Activated T-helper 2 cell treated with anti-CD3 and anti-CD28 coated beads, Interferon-gamma antibody, Interleukin-2, Interleukin-4, amounts not matched to agents 10 μg/mL and 5 μg/mL and 100 μg/mL, durations not matched to agents 14 hours and 24 hours and 36 hours (primary cell): ENCODE results near the gene ADGRB2. TPM values are rescaled to one million over a fixed set of nuclear protein-coding genes. Genes with fewer than 3 reads are reported as not detected.

Experiments
- DNase-seq: peaks from one replicate; pipeline ENCODE4 v3.0.0; 2021; ENCODE audit warnings: low spot score
- H3K27ac Mint-ChIP-seq: one replicate; pipeline ENCODE4 v1.8.0; 2021; ENCODE audit warnings: mixed read lengths
- H3K27me3 Mint-ChIP-seq: one replicate; pipeline ENCODE4 v1.8.0; 2021; ENCODE audit warnings: low read depth, mixed read lengths
- H3K36me3 Mint-ChIP-seq: one replicate; pipeline ENCODE4 v1.8.0; 2021; ENCODE audit warnings: low read depth, mixed read lengths
- H3K4me1 Mint-ChIP-seq: one replicate; pipeline ENCODE4 v1.8.0; 2021; ENCODE audit warnings: low read depth, mixed read lengths
- H3K4me3 Mint-ChIP-seq: one replicate; pipeline ENCODE4 v1.8.0; 2021; ENCODE audit warnings: low read depth, mild to moderate bottlenecking, moderate library complexity, mixed read lengths
- H3K9me3 Mint-ChIP-seq: one replicate; pipeline ENCODE4 v1.8.0; 2021; ENCODE audit warnings: mixed read lengths
- intact Hi-C: fragments of 100-400 bp; cut with micrococcal nuclease; formaldehyde crosslinking; loops from one replicate; pipeline ENCODE4 v1.15.1; 2023
- total RNA-seq: library from RNA; stranded (reverse); gene quantifications from 2 replicates; pipeline ENCODE4 v1.2.3, GENCODE V29; 2022

ADGRB2 gene
- total RNA-seq, 1 donor from 2014 or later, result 5.4 TPM

DNA sequence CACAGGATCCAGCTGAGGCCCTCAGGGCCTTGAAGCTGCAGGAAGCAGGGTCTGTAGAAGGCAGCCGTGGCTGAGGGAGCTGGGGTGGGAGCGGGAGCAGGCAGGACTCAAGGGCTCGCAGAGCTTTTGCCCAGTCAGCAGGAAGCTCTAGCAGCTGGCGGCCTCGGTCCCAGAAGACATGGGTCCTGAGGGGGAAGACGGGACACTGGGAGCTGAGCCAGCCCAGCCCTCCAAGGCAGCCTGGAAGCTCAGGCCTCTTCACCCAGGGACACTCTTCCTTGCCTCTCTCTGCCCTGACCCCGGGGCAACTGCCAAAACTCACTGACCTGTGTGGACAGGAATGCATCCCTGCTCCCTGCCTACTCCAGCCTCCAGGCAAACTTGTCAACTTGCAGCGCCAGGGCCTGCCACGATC, 8.9 kb downstream of the ADGRB2 start:
- intact Hi-C loops, result no loop called here

DNA sequence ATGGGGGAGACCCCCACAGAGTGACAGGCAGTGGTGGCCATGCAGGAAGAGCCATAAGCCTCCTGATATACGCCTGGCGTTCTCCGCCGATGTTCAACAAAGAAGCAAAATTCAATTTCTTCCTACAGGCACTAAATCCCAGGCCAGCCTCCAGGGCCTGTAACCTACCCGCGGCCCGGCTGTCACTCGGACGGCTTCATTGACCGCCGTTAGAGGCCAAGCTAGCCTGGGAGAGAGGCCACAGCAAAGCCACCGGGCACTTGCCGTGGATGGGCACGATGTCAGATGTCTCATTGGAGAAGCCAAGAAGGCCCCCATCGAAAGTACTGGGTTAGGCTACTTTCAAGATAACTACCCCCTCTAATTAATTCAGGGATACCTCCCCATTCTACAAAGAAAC, 9.7 kb downstream of the ADGRB2 start:
- H3K9me3 Mint-ChIP-seq, result no peaks in the 10 kb centered on the region
- H3K4me3 Mint-ChIP-seq, result no peak overlapping the region
- H3K36me3 Mint-ChIP-seq, result no peaks in the 10 kb centered on the region
- no peak overlapping the region for H3K27ac Mint-ChIP-seq
- no peak for DNase-seq
- intact Hi-C loops, result no loop called here
- peaks cover 9% of the 10 kb centered on the region for H3K27me3 Mint-ChIP-seq
- peaks cover 2% of the 10 kb centered on the region for H3K4me1 Mint-ChIP-seq

More for the DNA sequence above, 8.9 kb downstream of the ADGRB2 start:
- Mint-ChIP-seq H3K9me3 (no peaks in the 10 kb centered on the region), H3K4me3 (no peak overlapping the region), H3K4me1 (peaks cover 2% of the 10 kb centered on the region), H3K27ac (no peak overlapping the region), H3K36me3 (no peaks in the 10 kb centered on the region), H3K27me3 (peaks cover 17% of the 10 kb centered on the region)
- no peak for DNase-seq

DNA sequence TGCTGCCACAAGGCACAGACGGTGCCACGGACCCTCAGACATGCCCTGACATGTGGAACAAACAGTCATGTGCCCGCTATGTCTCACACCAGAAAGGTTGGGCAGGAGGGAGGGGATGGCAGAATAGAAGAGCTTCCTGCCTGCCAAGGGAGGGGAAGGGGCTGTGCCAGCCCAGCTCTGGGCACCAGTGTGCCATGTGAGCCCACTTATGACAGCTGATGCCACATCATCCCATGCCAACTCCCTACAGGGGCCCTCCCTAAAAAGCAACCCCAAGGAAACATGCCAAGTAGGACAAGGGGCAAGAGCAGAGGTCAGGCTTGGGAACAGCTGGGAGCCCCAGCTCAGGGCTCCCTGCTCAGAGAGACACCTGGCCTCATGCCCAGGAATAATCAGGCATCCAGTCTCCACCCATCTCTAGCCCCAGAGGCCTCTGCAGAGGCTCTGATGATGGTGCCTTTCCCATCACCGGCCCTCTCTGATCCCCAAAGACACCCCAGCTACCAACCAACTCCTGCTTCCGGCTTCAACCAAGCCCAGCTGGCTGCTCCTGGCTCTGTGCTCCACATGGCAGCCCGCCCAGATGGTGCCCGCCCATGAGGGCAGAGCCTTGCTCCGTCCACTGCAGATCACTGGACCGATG, 10.3 kb downstream of the ADGRB2 start:
- no peak overlapping the region for H3K27ac Mint-ChIP-seq
- H3K4me1 Mint-ChIP-seq, result peaks cover 2% of the 10 kb centered on the region
- DNase-seq, result no peak
- H3K9me3 Mint-ChIP-seq, result no peaks in the 10 kb centered on the region
- peaks cover 3% of the 10 kb centered on the region for H3K27me3 Mint-ChIP-seq
- H3K4me3 Mint-ChIP-seq, result no peak overlapping the region
- intact Hi-C loops, result no loop called here
- H3K36me3 Mint-ChIP-seq, result no peaks in the 10 kb centered on the region

DNA sequence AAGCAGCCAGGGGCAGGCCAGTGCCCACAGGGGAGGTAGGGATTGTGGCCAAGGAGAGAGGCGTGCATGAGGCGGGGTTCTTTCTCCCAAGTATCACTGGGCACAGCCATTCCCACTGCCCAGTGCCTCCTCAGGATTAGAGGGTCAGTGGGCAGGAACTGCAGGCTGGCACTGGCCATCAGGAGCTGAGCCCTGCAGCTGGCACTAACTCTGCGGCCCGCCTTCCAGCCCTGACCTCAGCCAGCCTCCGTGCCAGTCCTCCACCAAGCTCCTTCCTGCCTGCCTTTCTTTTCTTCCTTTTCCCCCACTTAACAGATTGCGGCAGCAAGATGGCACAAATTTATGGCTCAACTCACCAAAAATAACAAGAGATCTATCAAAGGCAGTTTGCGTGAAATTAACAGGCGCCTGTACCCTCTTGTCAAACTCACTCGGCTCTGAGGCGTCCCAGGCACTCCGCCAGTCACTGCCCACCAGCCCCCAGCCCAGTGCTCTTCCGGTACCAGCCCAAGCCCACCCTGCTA, 11.1 kb downstream of the ADGRB2 start:
- no peak for DNase-seq
- Mint-ChIP-seq H3K27me3 (peaks cover 3% of the 10 kb centered on the region), H3K36me3 (no peaks in the 10 kb centered on the region), H3K4me3 (no peak overlapping the region), H3K4me1 (peaks cover 2% of the 10 kb centered on the region), H3K9me3 (no peaks in the 10 kb centered on the region), H3K27ac (no peak overlapping the region)
- intact Hi-C loops, result no loop called here

- Mint-ChIP-seq H3K9me3 (no peaks in the 10 kb centered on the region), H3K27me3 (peaks cover 3% of the 10 kb centered on the region), H3K4me3 (no peak overlapping the region), H3K27ac (no peak overlapping the region), H3K36me3 (no peaks in the 10 kb centered on the region), H3K4me1 (peaks cover 5% of the 10 kb centered on the region)
- intact Hi-C loops, result no loop called here
- DNase-seq, result no peak
Observed at GRCh38 chr1:31752258-31752657, 11.9 kb downstream of the ADGRB2 start.

GRCh38 chr1:31751822-31752241, 12.3 kb downstream of the ADGRB2 start:
- intact Hi-C loops, result no loop called here

DNA sequence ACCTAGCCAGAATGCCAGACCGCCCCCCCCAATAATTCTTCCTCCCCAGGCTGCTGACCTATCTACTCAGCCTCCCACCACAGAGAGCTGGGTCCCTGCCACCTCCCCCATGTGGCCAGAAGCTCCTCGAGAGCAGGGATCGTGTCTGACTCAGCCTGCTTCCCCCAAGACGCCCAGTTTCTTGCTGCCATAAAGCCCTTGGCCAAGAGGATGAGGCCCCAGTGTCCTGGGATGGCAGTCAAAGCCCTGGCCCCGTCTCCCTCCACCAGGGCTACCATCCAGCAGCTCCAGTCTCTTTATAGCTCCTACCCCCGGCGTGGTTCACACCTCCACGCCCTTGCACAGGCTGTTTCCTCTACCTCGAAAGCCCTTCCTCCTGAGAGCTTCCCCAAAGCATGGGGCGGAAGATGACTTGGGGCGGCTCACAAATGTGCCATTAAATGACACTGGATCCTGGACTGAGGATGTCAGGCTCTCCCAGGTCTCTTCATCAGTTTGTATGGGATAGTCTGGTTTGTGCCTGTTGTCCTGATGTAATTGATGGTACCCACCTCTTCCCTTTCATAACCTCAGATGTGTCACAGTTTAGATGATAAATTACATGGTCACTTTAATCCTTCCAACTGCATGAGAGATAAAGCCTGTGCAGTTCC, 13.2 kb downstream of the ADGRB2 start:
- Mint-ChIP-seq H3K4me1 (peaks cover 11% of the 10 kb centered on the region), H3K27ac (no peak overlapping the region), H3K36me3 (no peaks in the 10 kb centered on the region), H3K9me3 (no peaks in the 10 kb centered on the region), H3K27me3 (peaks cover 3% of the 10 kb centered on the region), H3K4me3 (no peak overlapping the region)
- DNase-seq, result no peak
- intact Hi-C loops, result no loop called here

More at GRCh38 chr1:31751822-31752241, 12.3 kb downstream of the ADGRB2 start:
- H3K4me1 Mint-ChIP-seq, result peaks cover 9% of the 10 kb centered on the region
- no peak for DNase-seq
- no peak overlapping the region for H3K27ac Mint-ChIP-seq
- H3K36me3 Mint-ChIP-seq, result no peaks in the 10 kb centered on the region
- no peak overlapping the region for H3K4me3 Mint-ChIP-seq
- peaks cover 3% of the 10 kb centered on the region for H3K27me3 Mint-ChIP-seq
- H3K9me3 Mint-ChIP-seq, result no peaks in the 10 kb centered on the region

DNA sequence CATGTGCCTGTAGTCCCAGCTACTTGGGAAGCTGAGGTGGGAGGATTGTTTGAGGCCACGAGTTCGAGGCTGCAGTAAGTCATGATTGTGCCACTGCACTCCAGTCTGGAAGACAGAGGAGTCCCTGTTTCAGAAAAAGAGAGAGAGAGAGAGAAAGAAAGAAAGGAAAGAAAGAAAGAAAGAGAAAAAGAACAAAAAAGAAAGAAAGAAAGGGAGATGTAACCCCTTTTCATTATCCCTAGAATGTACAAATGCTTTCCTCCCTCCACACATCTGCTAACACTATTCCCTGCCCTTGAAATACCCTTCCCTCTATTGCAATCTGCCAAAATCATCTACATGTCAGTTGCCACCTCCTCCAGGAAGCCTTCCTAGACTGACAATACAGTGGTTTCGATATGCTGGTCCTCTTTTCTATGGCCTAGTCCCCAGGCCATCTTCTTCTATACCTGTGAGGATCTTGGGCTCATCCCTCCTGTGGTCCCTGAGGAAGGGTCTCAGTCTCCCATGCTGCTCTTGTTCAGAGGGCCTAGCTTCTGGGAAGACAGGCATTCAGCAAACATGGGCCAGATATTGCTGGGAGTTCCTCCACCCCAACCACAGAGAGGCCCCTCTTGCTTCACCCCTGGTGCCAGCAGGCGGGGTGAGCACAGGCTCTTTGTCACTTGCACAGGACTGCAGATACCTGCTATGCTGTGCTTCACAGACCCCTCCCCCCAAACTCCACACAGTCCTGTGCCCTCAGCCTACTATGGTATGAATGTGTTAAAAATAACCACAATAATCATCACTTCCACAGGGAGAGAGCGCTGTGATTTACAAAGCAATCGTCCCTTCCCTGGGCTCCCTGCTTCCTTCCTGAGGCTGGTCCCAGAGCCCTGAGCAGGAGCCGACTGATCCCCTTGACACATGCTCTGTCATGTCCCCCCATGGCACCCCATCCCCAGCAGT, 14.1 kb downstream of the ADGRB2 start:
- intact Hi-C loops, result no loop called here
- no peak for DNase-seq
- H3K4me3 Mint-ChIP-seq, result no peak overlapping the region
- no peaks in the 10 kb centered on the region for H3K9me3 Mint-ChIP-seq
- H3K27me3 Mint-ChIP-seq, result peaks cover 3% of the 10 kb centered on the region
- no peaks in the 10 kb centered on the region for H3K36me3 Mint-ChIP-seq
- H3K27ac Mint-ChIP-seq, result no peak overlapping the region
- H3K4me1 Mint-ChIP-seq, result peaks cover 11% of the 10 kb centered on the region

GRCh38 chr1:31748365-31748764, 15.8 kb downstream of the ADGRB2 start:
- Mint-ChIP-seq H3K27ac (no peak overlapping the region), H3K4me3 (no peak overlapping the region), H3K4me1 (peaks cover 11% of the 10 kb centered on the region), H3K36me3 (no peaks in the 10 kb centered on the region), H3K9me3 (no peaks in the 10 kb centered on the region), H3K27me3 (peaks cover 3% of the 10 kb centered on the region)
- no peak for DNase-seq
- intact Hi-C loops, result no loop called here

- no peak for DNase-seq
- Mint-ChIP-seq H3K9me3 (no peaks in the 10 kb centered on the region), H3K27me3 (peaks cover 1% of the 10 kb centered on the region), H3K4me1 (peaks cover 11% of the 10 kb centered on the region), H3K4me3 (no peak overlapping the region), H3K36me3 (no peaks in the 10 kb centered on the region), H3K27ac (no peak overlapping the region)
- intact Hi-C loops, result no loop called here
Observed at GRCh38 chr1:31747304-31747703, 16.8 kb downstream of the ADGRB2 start.

DNA sequence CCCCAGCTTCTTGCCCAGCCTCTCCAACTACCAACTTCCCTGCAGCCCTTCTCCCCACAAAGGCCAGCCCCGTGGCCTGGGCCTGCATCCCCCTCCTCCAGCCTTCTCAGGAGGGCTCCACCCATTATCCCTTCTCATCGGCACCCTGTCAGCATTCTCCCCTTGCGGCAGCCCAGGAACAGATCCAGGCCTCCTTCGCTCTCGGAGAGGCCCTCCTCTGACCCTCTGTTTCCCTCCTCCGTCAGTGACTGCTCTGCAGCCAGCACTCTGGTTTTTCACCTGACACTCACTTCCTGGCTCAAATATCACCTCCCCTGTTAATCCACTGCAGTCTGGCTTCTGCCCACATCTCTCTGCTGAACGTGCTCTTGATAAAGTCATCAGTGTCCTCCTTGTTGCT, 17.5 kb downstream of the ADGRB2 start:
- Mint-ChIP-seq H3K9me3 (no peaks in the 10 kb centered on the region), H3K4me3 (no peak overlapping the region), H3K4me1 (peaks cover 10% of the 10 kb centered on the region), H3K27ac (no peak overlapping the region), H3K36me3 (no peaks in the 10 kb centered on the region), H3K27me3 (peaks cover under 1% of the 10 kb centered on the region)
- intact Hi-C loops, result no loop called here
- DNase-seq, result no peak

DNA sequence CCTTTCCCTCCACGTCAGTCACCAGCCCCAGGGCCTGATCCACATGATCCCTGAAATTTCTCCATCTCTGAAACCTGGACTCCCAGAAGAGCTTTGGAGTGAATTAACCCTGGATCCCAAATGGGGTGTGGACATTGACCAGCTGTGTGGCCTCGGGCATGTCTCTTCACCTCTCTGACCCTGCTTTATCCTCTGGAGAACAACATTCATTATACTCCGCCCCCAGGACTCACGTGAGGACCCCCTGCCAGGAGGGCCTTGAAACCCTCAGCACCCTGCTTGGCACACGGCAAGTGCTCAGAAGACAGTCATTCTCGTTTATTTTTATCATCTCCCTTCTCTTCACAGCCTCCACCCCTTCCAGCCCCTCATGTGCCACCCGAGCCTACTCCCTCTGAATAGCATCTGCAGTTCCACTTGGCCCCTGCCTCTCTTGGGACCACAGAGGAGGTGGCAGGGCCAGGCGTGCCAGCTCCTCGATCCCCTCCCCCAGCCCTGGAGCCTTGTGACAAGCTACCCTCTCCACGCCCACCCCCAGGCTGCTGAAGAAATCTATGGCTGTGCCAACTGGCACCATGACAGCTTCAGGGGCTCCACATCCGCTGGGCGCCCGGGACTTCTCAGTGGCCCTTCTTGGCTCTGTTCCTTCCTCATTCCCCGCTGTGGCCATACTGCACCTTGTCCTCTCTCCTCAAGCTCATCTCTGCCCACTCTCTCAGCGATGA, 18.0 kb downstream of the ADGRB2 start:
- intact Hi-C loops, result loop anchor here (2.0 kb wide), 1 partner anchor 81 kb away; no protein-coding TSS in a partner anchor
- H3K36me3 Mint-ChIP-seq, result no peaks in the 10 kb centered on the region
- H3K4me1 Mint-ChIP-seq, result peaks cover 9% of the 10 kb centered on the region
- no peaks in the 10 kb centered on the region for H3K27me3 Mint-ChIP-seq
- no peak overlapping the region for H3K4me3 Mint-ChIP-seq
- no peaks in the 10 kb centered on the region for H3K9me3 Mint-ChIP-seq
- no peak overlapping the region for H3K27ac Mint-ChIP-seq
- DNase-seq, result no peak
